BJ (cell line): ENCODE results near the gene TNS3. TPM values are rescaled to one million over a fixed set of nuclear protein-coding genes. Genes with fewer than 3 reads are reported as not detected.

ENCODE experiments used
- CTCF ChIA-PET: fragments of 350-600 bp; formaldehyde crosslinking; extraction: SDS; loops from one replicate; lab custom pipeline; 2021; ENCODE audit warnings: antibody characterized with exemption, inconsistent platforms; lab: Yijun Ruan, JAX
- POLR2A ChIA-PET: fragments of 300-600 bp; sonication (Branson Sonifier 250); formaldehyde crosslinking; extraction: SDS; loops from one replicate; lab custom pipeline; 2021; ENCODE audit warnings: antibody characterized with exemption; lab: Charles Lee
- DNase-seq: peaks from one replicate; pipeline ENCODE4 v3.0.0-alpha.2; 2011; ENCODE audit warnings: low read depth
- H3K27me3 ChIP-seq: 2 replicates; pipeline ENCODE4 v1.6.0; 2011; ENCODE audit warnings: low read length; ENCODE audit not compliant: control insufficient read depth, insufficient read depth
- H3K36me3 ChIP-seq: 2 replicates; pipeline ENCODE4 v1.5.1; 2011; ENCODE audit warnings: low read length; ENCODE audit not compliant: control insufficient read depth, insufficient read depth
- H3K4me3 ChIP-seq: 2 replicates; pipeline ENCODE4 v1.5.1; 2011; ENCODE audit warnings: low read depth, mild to moderate bottlenecking, control low read depth, low read length
- polyA plus RNA-seq: library from polyadenylated mRNA; depleted of rRNA; stranded (reverse); fragments of >200 nt; gene quantifications from 2 replicates; pipeline ENCODE4 v1.2.3, GENCODE V29; 2011
- TF ChIP-seq, protein P1 (sequence below): IDR thresholded peaks from 2 replicates; pipeline ENCODE4 v1.5.1; 2011; ENCODE audit warnings: low read depth, mild to moderate bottlenecking, control low read depth, inconsistent platforms, low read length, moderate library complexity; ENCODE audit not compliant: insufficient read depth

Gene TNS3
- polyA plus RNA-seq, 1 experiment: 126 TPM

GRCh38 chr7:47291461-47292081, 290.3 kb downstream of the TNS3 start:
- Histone ChIP-seq H3K4me3 (no peak overlapping the region), H3K27me3 (no peaks in the 10 kb centered on the region), H3K36me3 (peaks cover 38% of the 10 kb centered on the region)
- TF ChIP-seq, protein P1, sequence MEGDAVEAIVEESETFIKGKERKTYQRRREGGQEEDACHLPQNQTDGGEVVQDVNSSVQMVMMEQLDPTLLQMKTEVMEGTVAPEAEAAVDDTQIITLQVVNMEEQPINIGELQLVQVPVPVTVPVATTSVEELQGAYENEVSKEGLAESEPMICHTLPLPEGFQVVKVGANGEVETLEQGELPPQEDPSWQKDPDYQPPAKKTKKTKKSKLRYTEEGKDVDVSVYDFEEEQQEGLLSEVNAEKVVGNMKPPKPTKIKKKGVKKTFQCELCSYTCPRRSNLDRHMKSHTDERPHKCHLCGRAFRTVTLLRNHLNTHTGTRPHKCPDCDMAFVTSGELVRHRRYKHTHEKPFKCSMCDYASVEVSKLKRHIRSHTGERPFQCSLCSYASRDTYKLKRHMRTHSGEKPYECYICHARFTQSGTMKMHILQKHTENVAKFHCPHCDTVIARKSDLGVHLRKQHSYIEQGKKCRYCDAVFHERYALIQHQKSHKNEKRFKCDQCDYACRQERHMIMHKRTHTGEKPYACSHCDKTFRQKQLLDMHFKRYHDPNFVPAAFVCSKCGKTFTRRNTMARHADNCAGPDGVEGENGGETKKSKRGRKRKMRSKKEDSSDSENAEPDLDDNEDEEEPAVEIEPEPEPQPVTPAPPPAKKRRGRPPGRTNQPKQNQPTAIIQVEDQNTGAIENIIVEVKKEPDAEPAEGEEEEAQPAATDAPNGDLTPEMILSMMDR: no peak
- ChIA-PET POLR2A (interaction anchor here (1.3 kb wide), 1 partner anchor 195 kb away, joined by 3 read pairs; no protein-coding TSS in a partner anchor), CTCF (interaction anchor here (0.6 to 2.2 kb wide), 4 partner anchors 9 to 677 kb away, joined by 3 to 5 read pairs (median 4); no protein-coding TSS in a partner anchor)
- peak; percentile 88 for DNase-seq

GRCh38 chr7:47290867-47291266, 291.0 kb downstream of the TNS3 start:
- CTCF ChIA-PET: interaction anchor here (0.6 to 1.4 kb wide), 3 partner anchors 10 to 678 kb away, joined by 3 to 5 read pairs (median 3); no protein-coding TSS in a partner anchor
- no peak overlapping the region for H3K4me3 ChIP-seq
- H3K36me3 ChIP-seq: peaks cover 37% of the 10 kb centered on the region

DNA sequence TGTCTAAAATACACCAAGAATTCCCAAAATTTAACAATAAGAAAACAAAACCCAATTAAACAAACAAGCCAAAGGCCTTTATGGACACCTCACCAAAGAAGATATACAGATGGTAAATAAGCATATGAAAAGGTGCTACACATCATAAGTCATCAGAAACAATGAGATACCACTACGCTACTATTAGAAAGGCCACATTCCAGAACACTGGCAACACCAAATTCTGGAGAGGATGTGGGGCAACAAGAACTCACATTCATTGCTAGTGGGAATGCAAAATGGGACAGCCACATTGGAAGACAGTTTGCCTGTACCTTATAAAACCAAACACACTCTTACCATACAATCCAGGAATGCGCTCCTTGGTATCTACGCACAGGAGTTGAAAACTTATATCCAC, 291.4 kb downstream of the TNS3 start:
- Histone ChIP-seq H3K4me3 (no peak overlapping the region), H3K36me3 (peaks cover 33% of the 10 kb centered on the region), H3K27me3 (no peaks in the 10 kb centered on the region)
- ChIA-PET CTCF (no interaction called here), POLR2A (no interaction called here)
- DNase-seq: no peak
- TF ChIP-seq, protein P1: no peak

More at GRCh38 chr7:47290867-47291266, 291.0 kb downstream of the TNS3 start:
- TF ChIP-seq, protein P1: no peak
- no peak for DNase-seq
- no peaks in the 10 kb centered on the region for H3K27me3 ChIP-seq
- POLR2A ChIA-PET: interaction anchor here (1.3 kb wide), 1 partner anchor 196 kb away, joined by 3 read pairs; no protein-coding TSS in a partner anchor

GRCh38 chr7:47288060-47288459, 293.9 kb downstream of the TNS3 start:
- Histone ChIP-seq H3K36me3 (peaks cover 45% of the 10 kb centered on the region), H3K27me3 (no peaks in the 10 kb centered on the region), H3K4me3 (no peak overlapping the region)
- TF ChIP-seq, protein P1: no peak
- no peak for DNase-seq
- ChIA-PET CTCF (interaction anchor here (1.0 to 1.6 kb wide), 2 partner anchors 12 to 32 kb away, joined by 3 read pairs; no protein-coding TSS in a partner anchor), POLR2A (no interaction called here)

DNA sequence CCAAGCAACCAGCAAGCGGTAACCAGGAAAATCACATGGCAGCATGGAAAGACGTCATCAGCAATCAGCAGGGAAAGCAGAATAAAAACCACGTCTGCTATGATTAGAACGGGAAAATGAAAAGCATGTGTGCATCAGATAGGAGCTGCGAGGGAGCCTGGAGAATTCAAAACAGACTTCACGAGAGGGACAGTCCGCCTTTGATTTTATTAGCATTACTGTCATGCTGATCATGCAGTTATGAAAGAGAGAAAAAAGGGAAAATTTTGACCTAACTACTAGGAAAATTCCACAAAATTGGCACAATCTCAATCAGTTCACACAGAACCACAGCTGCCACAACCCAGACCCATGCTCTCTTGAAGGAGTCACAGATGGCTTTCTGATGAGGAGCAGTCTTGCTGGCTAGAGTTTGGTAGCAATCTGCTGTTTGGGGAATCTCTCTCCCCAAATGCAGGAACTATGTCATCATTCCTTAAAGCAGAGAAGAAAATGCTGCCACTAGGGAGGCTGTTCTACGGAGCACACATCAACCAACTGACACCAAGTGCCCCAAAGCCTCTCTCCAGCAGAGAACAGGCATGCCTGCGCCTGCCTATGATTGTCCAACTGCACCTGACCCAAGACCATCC, 295.9 kb downstream of the TNS3 start:
- Histone ChIP-seq H3K27me3 (no peaks in the 10 kb centered on the region), H3K4me3 (no peak overlapping the region), H3K36me3 (peaks cover 56% of the 10 kb centered on the region)
- TF ChIP-seq, protein P1: peak; percentile 69
- ChIA-PET CTCF (interaction anchor here (0.7 to 1.0 kb wide), 3 partner anchors 8 to 137 kb away, joined by 3 read pairs; no protein-coding TSS in a partner anchor), POLR2A (no interaction called here)
- DNase-seq: peak; percentile 98
